ENCODE measurements around the gene NAALADL2. TPM values are rescaled to one million over a fixed set of nuclear protein-coding genes. Genes with fewer than 3 reads are reported as not detected.

NAALADL2 gene
- total and polyA plus RNA-seq, 2 of the 4 experiments (the other 2 are of a cell fraction): 3.8 to 19.2 TPM

DNA sequence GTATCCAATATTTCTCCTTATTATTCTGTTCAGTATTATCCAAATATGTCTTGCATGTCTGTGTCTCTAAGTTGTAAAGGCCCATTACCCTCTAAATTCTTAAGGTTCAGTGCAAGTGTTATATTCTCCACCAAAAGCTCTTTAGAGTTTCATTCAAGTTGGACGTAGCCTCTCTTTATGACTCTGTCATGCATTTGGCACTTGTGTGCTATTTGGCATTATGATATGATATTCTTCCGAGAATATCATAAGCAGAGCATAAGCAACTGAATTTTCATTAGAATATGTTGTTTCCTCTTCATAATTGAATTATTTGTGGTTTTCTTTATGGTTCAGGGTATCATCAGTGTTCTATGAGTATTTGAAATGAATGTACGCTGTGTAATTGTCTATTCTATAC is 594.2 kb downstream of the NAALADL2 start:
- Histone ChIP-seq H3K4me1 (ENCODE audit: control insufficient read depth, insufficient read depth, low read length) (no peaks in the 10 kb centered on the region), H2BK5ac (ENCODE audit: low read depth, low read length, poor library complexity, severe bottlenecking) (no peak overlapping the region), H3K14ac (replicated peaks; ENCODE audit: low read depth, low read length) (no peak overlapping the region), H2BK120ac (ENCODE audit: low read depth, low read length) (no peak overlapping the region), H3K27me3 (ENCODE audit: control insufficient read depth, insufficient read depth, low read length) (no peaks in the 10 kb centered on the region), H2AK5ac (ENCODE audit: low read depth, low read length) (no peak overlapping the region), H3K9me1 (ENCODE audit: insufficient read depth, low read length) (no peaks in the 10 kb centered on the region), H2AFZ (replicated peaks; ENCODE audit: low read length, poor library complexity) (no peak overlapping the region), H4K91ac (ENCODE audit: insufficient read depth, low read depth, low read length) (no peak overlapping the region), H3K79me1 (ENCODE audit: low read depth in 1 of 2, low read length in 2 of 2) (no peaks in the 10 kb centered on the region), H3K36me3 (ENCODE audit: control insufficient read depth, insufficient read depth, low read length) (no peaks in the 10 kb centered on the region), H4K8ac (ENCODE audit: low read depth in 2 of 2, low read length in 2 of 2) (no peak overlapping the region), H3K56ac (ENCODE audit: extremely low read depth, insufficient read depth, low read length) (no peak overlapping the region), H3K4me3 (ENCODE audit: insufficient read depth, low read depth, low read length) (no peak overlapping the region), H3K4ac (ENCODE audit: low read depth, low read length) (no peak overlapping the region), H4K5ac (ENCODE audit: low read depth, low read length) (no peak overlapping the region), H2AK9ac (replicated peaks; ENCODE audit: low read depth, low read length, poor library complexity) (no peak overlapping the region), H3K4me2 (ENCODE audit: low read depth, low read length) (no peak overlapping the region), H4K20me1 (ENCODE audit: insufficient read depth, low read length) (no peaks in the 10 kb centered on the region), H2BK20ac (ENCODE audit: low read depth, low read length) (no peak overlapping the region), H3K23ac (ENCODE audit: low read depth, low read length) (no peak overlapping the region), H3K18ac (ENCODE audit: low read depth, low read length) (no peak overlapping the region), H2BK15ac (ENCODE audit: low read depth, low read length) (no peak overlapping the region), H3K9me3 (ENCODE audit: control insufficient read depth, insufficient read depth, low read length) (no peaks in the 10 kb centered on the region), H3K9ac (ENCODE audit: low read depth, low read length) (no peak overlapping the region), H3K27ac (ENCODE audit: insufficient read depth, low read length) (no peak overlapping the region)
- dilution Hi-C loops (cut with HindIII; ENCODE audit: low sequenced_read_pairs, unreplicated experiment): no loop called here
- CTCF ChIA-PET: no interaction called here
- intact Hi-C loops (cut with micrococcal nuclease): no loop called here
- BruUV-seq (replicated peaks): no TSS peak
- WGBS, 2 experiments (ENCODE audit: extremely low coverage in 2 of 2, insufficient read length in 1 of 2): no CpG with 5 or more reads among the region's 3 CpGs
- TF ChIP-seq POLR2A (IDR thresholded peaks at IDR 0.05; ENCODE audit: low read depth, low read length) (no peak), CEBPB (IDR thresholded peaks at IDR 0.05; ENCODE audit: low read depth, low read length) (no peak), BHLHE40 (IDR thresholded peaks at IDR 0.05; ENCODE audit: low read depth, low read length) (no peak), CHD1 (IDR thresholded peaks at IDR 0.05; ENCODE audit: low read depth, low read length) (no peak)
- TF ChIP-seq, protein P1, sequence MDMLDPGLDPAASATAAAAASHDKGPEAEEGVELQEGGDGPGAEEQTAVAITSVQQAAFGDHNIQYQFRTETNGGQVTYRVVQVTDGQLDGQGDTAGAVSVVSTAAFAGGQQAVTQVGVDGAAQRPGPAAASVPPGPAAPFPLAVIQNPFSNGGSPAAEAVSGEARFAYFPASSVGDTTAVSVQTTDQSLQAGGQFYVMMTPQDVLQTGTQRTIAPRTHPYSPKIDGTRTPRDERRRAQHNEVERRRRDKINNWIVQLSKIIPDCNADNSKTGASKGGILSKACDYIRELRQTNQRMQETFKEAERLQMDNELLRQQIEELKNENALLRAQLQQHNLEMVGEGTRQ (IDR thresholded peaks at IDR 0.05; ENCODE audit: low read depth, low read length): no peak
- no peak for ATAC-seq (ENCODE audit: low read depth)
- no peak for DNase-seq
- in situ Hi-C loops (cut with MboI; ENCODE audit: low sequenced_read_pairs): no loop called here
- POLR2A ChIA-PET (ENCODE audit: unreplicated experiment): no interaction called here

Measured in IMR-90 (cell line).